ENCODE measurements around the gene STRN3.
A peak's percentile ranks its signal among the peaks of the same experiment; 100 is the strongest.
"Not testable (repeated sequence)": the region's sequence is repeated elsewhere in the genome, so short reads cannot be mapped to it uniquely, and the experiment has no call there.

The STRN3 gene

GRCh38 chr14:31045501-31046080 is 19.4 kb upstream of the STRN3 start:
- Mint-ChIP-seq H3K27me3 (no peaks in the 10 kb centered on the region), H3K4me3 (no peak overlapping the region), H3K36me3 (ENCODE audit: low read depth) (peaks cover 1% of the 10 kb centered on the region), H3K27ac (no peak overlapping the region), H3K4me1 (peaks cover 8% of the 10 kb centered on the region), H3K9me3 (no peaks in the 10 kb centered on the region)
- ATAC-seq, result no peak
- DNase-seq, result no peak

- Mint-ChIP-seq H3K9me3 (no peaks in the 10 kb centered on the region), H3K27ac (no peak overlapping the region), H3K4me3 (no peak overlapping the region), H3K27me3 (no peaks in the 10 kb centered on the region), H3K4me1 (peaks cover 10% of the 10 kb centered on the region), H3K36me3 (ENCODE audit: low read depth) (peaks cover 1% of the 10 kb centered on the region)
- DNase-seq (no peak), ATAC-seq (no peak)
These were observed 17.2 kb upstream of the STRN3 start for GRCh38 chr14:31043379-31043778.

GRCh38 chr14:31042893-31043292 is 16.7 kb upstream of the STRN3 start:
- not testable (repeated sequence) for H3K27me3 Mint-ChIP-seq; H3K4me3 Mint-ChIP-seq; ATAC-seq; H3K36me3 Mint-ChIP-seq (ENCODE audit: low read depth); H3K27ac Mint-ChIP-seq; H3K9me3 Mint-ChIP-seq; DNase-seq
- peaks cover 12% of the 10 kb centered on the region for H3K4me1 Mint-ChIP-seq

GRCh38 chr14:31042300-31042699 is 16.1 kb upstream of the STRN3 start:
- peaks cover 12% of the 10 kb centered on the region for H3K4me1 Mint-ChIP-seq
- no peak for ATAC-seq
- H3K27ac Mint-ChIP-seq, result no peak overlapping the region
- H3K27me3 Mint-ChIP-seq, result no peaks in the 10 kb centered on the region
- H3K9me3 Mint-ChIP-seq, result no peaks in the 10 kb centered on the region
- peaks cover 1% of the 10 kb centered on the region for H3K36me3 Mint-ChIP-seq (ENCODE audit: low read depth)
- DNase-seq, result no peak
- no peak overlapping the region for H3K4me3 Mint-ChIP-seq

- ATAC-seq, result no peak
- no peak for DNase-seq
- Mint-ChIP-seq H3K27me3 (no peaks in the 10 kb centered on the region), H3K9me3 (no peaks in the 10 kb centered on the region), H3K4me3 (no peak overlapping the region), H3K27ac (no peak overlapping the region), H3K36me3 (ENCODE audit: low read depth) (no peaks in the 10 kb centered on the region), H3K4me1 (peaks cover 7% of the 10 kb centered on the region)
These were observed 12.5 kb upstream of the STRN3 start for GRCh38 chr14:31038521-31039166.

- H3K27me3 Mint-ChIP-seq, result no peaks in the 10 kb centered on the region
- no peak overlapping the region for H3K4me3 Mint-ChIP-seq
- no peaks in the 10 kb centered on the region for H3K9me3 Mint-ChIP-seq
- H3K4me1 Mint-ChIP-seq, result peaks cover 14% of the 10 kb centered on the region
- ATAC-seq (no peak), DNase-seq (no peak)
- no peak overlapping the region for H3K27ac Mint-ChIP-seq
- peaks cover 2% of the 10 kb centered on the region for H3K36me3 Mint-ChIP-seq (ENCODE audit: low read depth)
These were observed 11.6 kb upstream of the STRN3 start for GRCh38 chr14:31037709-31038221.

- no peak overlapping the region for H3K4me3 Mint-ChIP-seq
- H3K4me1 Mint-ChIP-seq, result peaks cover 22% of the 10 kb centered on the region
- H3K27ac Mint-ChIP-seq, result no peak overlapping the region
- no peaks in the 10 kb centered on the region for H3K9me3 Mint-ChIP-seq
- ATAC-seq, result no peak
- peaks cover 4% of the 10 kb centered on the region for H3K36me3 Mint-ChIP-seq (ENCODE audit: low read depth)
- H3K27me3 Mint-ChIP-seq, result no peaks in the 10 kb centered on the region
- no peak for DNase-seq
These were observed 10.4 kb upstream of the STRN3 start for GRCh38 chr14:31036552-31036951.

- DNase-seq, result no peak
- Mint-ChIP-seq H3K27ac (no peak overlapping the region), H3K4me3 (no peak overlapping the region), H3K9me3 (no peaks in the 10 kb centered on the region), H3K4me1 (peaks cover 48% of the 10 kb centered on the region), H3K27me3 (no peaks in the 10 kb centered on the region), H3K36me3 (ENCODE audit: low read depth) (peaks cover 4% of the 10 kb centered on the region)
- ATAC-seq, result no peak
These were observed 4.3 kb upstream of the STRN3 start for GRCh38 chr14:31030469-31030868.

- Mint-ChIP-seq H3K9me3 (no peaks in the 10 kb centered on the region), H3K36me3 (ENCODE audit: low read depth) (peaks cover 4% of the 10 kb centered on the region), H3K4me3 (no peak overlapping the region), H3K27me3 (no peaks in the 10 kb centered on the region), H3K27ac (peak overlapping the region; percentile 16), H3K4me1 (peaks cover 55% of the 10 kb centered on the region)
- DNase-seq, result no peak
- no peak for ATAC-seq
These were observed 3.1 kb upstream of the STRN3 start for GRCh38 chr14:31029016-31029970.

GRCh38 chr14:31027847-31028246 is 1.7 kb upstream of the STRN3 start:
- Mint-ChIP-seq H3K36me3 (ENCODE audit: low read depth) (peaks cover 3% of the 10 kb centered on the region), H3K4me1 (peaks cover 58% of the 10 kb centered on the region), H3K4me3 (no peak overlapping the region), H3K27me3 (no peaks in the 10 kb centered on the region), H3K9me3 (no peaks in the 10 kb centered on the region), H3K27ac (no peak overlapping the region)
- DNase-seq (no peak), ATAC-seq (no peak)

- H3K27me3 Mint-ChIP-seq, result no peaks in the 10 kb centered on the region
- peaks cover 54% of the 10 kb centered on the region for H3K4me1 Mint-ChIP-seq
- ATAC-seq (peak; percentile 96), DNase-seq (peak; percentile 93)
- H3K4me3 Mint-ChIP-seq, result peak overlapping the region; percentile 85
- H3K9me3 Mint-ChIP-seq, result no peaks in the 10 kb centered on the region
- H3K36me3 Mint-ChIP-seq (ENCODE audit: low read depth), result peaks cover 5% of the 10 kb centered on the region
- peak overlapping the region; percentile 95 for H3K27ac Mint-ChIP-seq
These were observed 464 bp upstream of the STRN3 start for GRCh38 chr14:31026450-31027235.

- DNase-seq (peak; percentile 62), ATAC-seq (peak; percentile 22)
- Mint-ChIP-seq H3K9me3 (no peaks in the 10 kb centered on the region), H3K4me1 (peaks cover 47% of the 10 kb centered on the region), H3K27me3 (no peaks in the 10 kb centered on the region), H3K4me3 (peak within 1 kb of the TSS; percentile 85), H3K36me3 (ENCODE audit: low read depth) (peaks cover 12% of the 10 kb centered on the region), H3K27ac (peak within 1 kb of the TSS; percentile 95)
These were observed 657 bp downstream of the STRN3 start, which contains the start of gene AP4S1 for GRCh38 chr14:31025367-31026076. Gene AP4S1 (plus strand): TSS chr14:31025649. CDS start chr14:31066197, 40,548 bp downstream.

GRCh38 chr14:31024577-31025366 is 1.4 kb downstream of the STRN3 start:
- no peaks in the 10 kb centered on the region for H3K27me3 Mint-ChIP-seq
- H3K4me1 Mint-ChIP-seq, result peaks cover 47% of the 10 kb centered on the region
- peak overlapping the region; percentile 79 for H3K27ac Mint-ChIP-seq
- DNase-seq (no peak), ATAC-seq (no peak)
- peak overlapping the region; percentile 85 for H3K4me3 Mint-ChIP-seq
- H3K36me3 Mint-ChIP-seq (ENCODE audit: low read depth), result peaks cover 12% of the 10 kb centered on the region
- H3K9me3 Mint-ChIP-seq, result no peaks in the 10 kb centered on the region
